BJ (cell line): ENCODE measurements around the gene CHN1. TPM values are rescaled to one million over a fixed set of nuclear protein-coding genes. Genes with fewer than 3 reads are reported as not detected.
A peak's percentile ranks its signal among the peaks of the same experiment; 100 is the strongest.

Source experiments
- CTCF ChIA-PET: fragments of 350-600 bp; formaldehyde crosslinking; extraction: SDS; loops from one replicate; lab custom pipeline; 2021; ENCODE audit warnings: antibody characterized with exemption, inconsistent platforms; lab: Yijun Ruan, JAX
- POLR2A ChIA-PET: fragments of 300-600 bp; sonication (Branson Sonifier 250); formaldehyde crosslinking; extraction: SDS; loops from one replicate; lab custom pipeline; 2021; ENCODE audit warnings: antibody characterized with exemption; lab: Charles Lee
- DNase-seq: peaks from one replicate; pipeline ENCODE4 v3.0.0-alpha.2; 2011; ENCODE audit warnings: low read depth
- H3K27me3 ChIP-seq: 2 replicates; pipeline ENCODE4 v1.6.0; 2011; ENCODE audit warnings: low read length; ENCODE audit not compliant: control insufficient read depth, insufficient read depth
- H3K36me3 ChIP-seq: 2 replicates; pipeline ENCODE4 v1.5.1; 2011; ENCODE audit warnings: low read length; ENCODE audit not compliant: control insufficient read depth, insufficient read depth
- H3K4me3 ChIP-seq: 2 replicates; pipeline ENCODE4 v1.5.1; 2011; ENCODE audit warnings: low read depth, mild to moderate bottlenecking, control low read depth, low read length
- CTCF ChIP-seq: IDR thresholded peaks from 2 replicates; pipeline ENCODE4 v1.5.1; 2011; ENCODE audit warnings: low read depth, mild to moderate bottlenecking, control low read depth, inconsistent platforms, low read length, moderate library complexity; ENCODE audit not compliant: insufficient read depth
- polyA plus RNA-seq: library from polyadenylated mRNA; depleted of rRNA; stranded (reverse); fragments of >200 nt; gene quantifications from 2 replicates; pipeline ENCODE4 v1.2.3, GENCODE V29; 2011

Gene CHN1
- polyA plus RNA-seq, 1 experiment = 93.0 TPM

- ChIA-PET POLR2A (no interaction called here), CTCF (interaction anchor here (0.6 to 2.6 kb wide), 3 partner anchors 9 to 71 kb away, joined by 3 to 8 read pairs (median 4); no protein-coding TSS in a partner anchor)
- no peak for TF ChIP-seq CTCF
- Histone ChIP-seq H3K27me3 (no peaks in the 10 kb centered on the region), H3K4me3 (no peak overlapping the region), H3K36me3 (no peaks in the 10 kb centered on the region)
- DNase-seq = no peak
These were observed 33.9 kb upstream of the CHN1 start for GRCh38 chr2:175039031-175039430.

GRCh38 chr2:175037941-175038340, 32.8 kb upstream of the CHN1 start:
- DNase-seq = no peak
- H3K27me3 ChIP-seq = no peaks in the 10 kb centered on the region
- no peaks in the 10 kb centered on the region for H3K36me3 ChIP-seq
- ChIA-PET POLR2A (no interaction called here), CTCF (interaction anchor here (0.6 to 2.6 kb wide), 5 partner anchors 7 to 269 kb away, joined by 3 to 8 read pairs (median 4); no protein-coding TSS in a partner anchor)
- no peak for TF ChIP-seq CTCF
- no peak overlapping the region for H3K4me3 ChIP-seq

GRCh38 chr2:175036582-175037018, 31.4 kb upstream of the CHN1 start:
- no peaks in the 10 kb centered on the region for H3K27me3 ChIP-seq
- peak; percentile 39 for TF ChIP-seq CTCF
- POLR2A ChIA-PET = interaction anchor here (0.7 kb wide), 1 partner anchor 337 kb away, joined by 3 read pairs; no protein-coding TSS in a partner anchor
- no peaks in the 10 kb centered on the region for H3K36me3 ChIP-seq
- no peak for DNase-seq
- CTCF ChIA-PET = no interaction called here
- no peak overlapping the region for H3K4me3 ChIP-seq

- no peak for DNase-seq
- no peaks in the 10 kb centered on the region for H3K27me3 ChIP-seq
- H3K4me3 ChIP-seq = no peak overlapping the region
- H3K36me3 ChIP-seq = no peaks in the 10 kb centered on the region
- ChIA-PET POLR2A (no interaction called here), CTCF (interaction anchor here (0.6 to 1.0 kb wide), 2 partner anchors 14 to 20 kb away, joined by 3 read pairs; no protein-coding TSS in a partner anchor)
- no peak for TF ChIP-seq CTCF
These were observed 30.6 kb upstream of the CHN1 start for GRCh38 chr2:175035806-175036205.

- no peak for DNase-seq
- Histone ChIP-seq H3K36me3 (no peaks in the 10 kb centered on the region), H3K4me3 (no peak overlapping the region), H3K27me3 (no peaks in the 10 kb centered on the region)
- POLR2A ChIA-PET = no interaction called here
- TF ChIP-seq CTCF = no peak
- CTCF ChIA-PET = no interaction called here
These were observed 29.5 kb upstream of the CHN1 start for GRCh38 chr2:175034716-175035115.
